Stimulated activated naive CD8-positive, alpha-beta T cell treated with anti-CD3 and anti-CD28 coated beads, Interleukin-15, Interleukin-2, amounts not matched to agents 100 U/mL and 50 U/mL, for 24 hours (primary cell): ENCODE data around the gene C17orf107.

Experiments used
- ATAC-seq: fragments of 150-1000 bp; cut with Tn5 transposase; one replicate; pipeline ENCODE4 v1.10.0; 2021
- DNase-seq: peaks from one replicate; pipeline ENCODE4 v3.0.0; 2021

The C17orf107 gene

DNA sequence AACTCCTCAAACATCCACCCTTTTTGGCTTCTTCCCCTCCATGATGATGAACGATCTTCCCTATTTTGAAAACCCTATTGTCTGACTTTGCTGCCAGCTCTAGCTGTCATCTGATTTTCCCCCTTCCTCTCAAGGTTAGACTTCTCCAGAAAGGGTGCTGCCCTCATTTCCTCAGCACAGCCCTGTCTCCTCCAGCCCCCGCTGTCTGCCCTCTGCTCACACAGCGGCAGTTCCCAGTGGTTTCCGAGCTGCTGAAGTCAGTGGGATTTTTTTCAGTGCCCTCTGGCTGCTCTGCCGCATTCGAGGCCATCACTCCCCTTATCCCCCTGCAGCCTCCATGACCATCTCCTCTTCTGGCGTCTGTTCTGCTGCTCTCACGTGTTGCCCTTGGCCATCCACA, 26.6 kb upstream of the C17orf107 start:
- ATAC-seq (no peak), DNase-seq (no peak)

DNA sequence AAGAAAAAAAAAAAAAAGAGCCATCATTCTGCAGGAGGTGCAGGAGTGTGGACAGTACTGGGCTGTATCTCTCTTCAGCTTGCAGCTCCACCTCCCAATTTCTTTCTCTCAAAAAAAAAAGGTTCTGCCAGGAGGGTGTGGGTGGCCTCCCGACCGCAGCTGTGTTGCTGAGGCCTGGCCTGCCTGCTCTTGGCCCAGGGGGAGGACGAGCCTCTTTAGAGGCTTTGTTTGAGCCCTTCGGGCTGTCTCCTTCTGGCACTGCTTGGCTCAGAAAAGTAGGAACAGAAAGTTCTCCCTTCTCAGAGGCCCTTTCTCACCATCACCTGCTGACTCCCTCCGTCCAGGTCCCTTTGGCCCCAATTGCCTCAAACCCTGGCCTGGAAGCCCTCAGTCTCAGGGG, 22.2 kb upstream of the C17orf107 start:
- ATAC-seq (no peak), DNase-seq (no peak)

DNA sequence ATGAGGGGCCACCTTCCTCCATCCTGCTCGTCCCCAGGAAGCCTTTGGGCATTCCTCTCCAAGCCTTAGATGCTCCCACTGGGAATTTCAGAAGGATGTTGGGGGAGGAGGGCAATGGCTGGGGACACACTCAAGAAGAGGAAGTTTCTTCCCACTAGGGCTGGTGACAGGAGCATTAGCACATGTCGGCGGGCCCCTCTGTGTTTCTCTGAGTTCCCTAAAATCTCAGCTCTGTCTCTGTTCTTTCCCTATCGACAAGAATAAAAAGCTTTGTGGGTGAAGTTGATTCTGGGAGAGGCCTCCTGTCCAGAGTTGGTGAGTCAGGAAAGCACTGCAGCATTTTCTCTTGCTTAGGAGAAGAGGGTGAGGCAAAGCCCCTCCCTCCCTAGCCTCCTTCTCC, 19.7 kb upstream of the C17orf107 start:
- ATAC-seq = no peak
- no peak for DNase-seq

DNA sequence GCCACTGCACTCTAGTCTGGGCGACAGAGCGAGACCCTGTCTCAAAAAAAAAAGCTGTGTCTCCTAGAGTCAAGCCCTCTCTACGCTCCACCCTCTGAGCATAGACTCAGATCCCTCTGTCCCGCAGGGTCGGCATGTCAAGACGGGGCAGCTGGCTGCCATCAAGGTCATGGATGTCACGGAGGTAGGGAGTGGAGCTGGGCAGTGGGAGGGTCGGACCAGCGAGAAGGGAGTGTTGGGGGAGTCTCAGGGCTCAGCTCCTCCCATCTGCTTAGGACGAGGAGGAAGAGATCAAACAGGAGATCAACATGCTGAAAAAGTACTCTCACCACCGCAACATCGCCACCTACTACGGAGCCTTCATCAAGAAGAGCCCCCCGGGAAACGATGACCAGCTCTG, 18.5 kb upstream of the C17orf107 start:
- DNase-seq (no peak), ATAC-seq (no peak)

DNA sequence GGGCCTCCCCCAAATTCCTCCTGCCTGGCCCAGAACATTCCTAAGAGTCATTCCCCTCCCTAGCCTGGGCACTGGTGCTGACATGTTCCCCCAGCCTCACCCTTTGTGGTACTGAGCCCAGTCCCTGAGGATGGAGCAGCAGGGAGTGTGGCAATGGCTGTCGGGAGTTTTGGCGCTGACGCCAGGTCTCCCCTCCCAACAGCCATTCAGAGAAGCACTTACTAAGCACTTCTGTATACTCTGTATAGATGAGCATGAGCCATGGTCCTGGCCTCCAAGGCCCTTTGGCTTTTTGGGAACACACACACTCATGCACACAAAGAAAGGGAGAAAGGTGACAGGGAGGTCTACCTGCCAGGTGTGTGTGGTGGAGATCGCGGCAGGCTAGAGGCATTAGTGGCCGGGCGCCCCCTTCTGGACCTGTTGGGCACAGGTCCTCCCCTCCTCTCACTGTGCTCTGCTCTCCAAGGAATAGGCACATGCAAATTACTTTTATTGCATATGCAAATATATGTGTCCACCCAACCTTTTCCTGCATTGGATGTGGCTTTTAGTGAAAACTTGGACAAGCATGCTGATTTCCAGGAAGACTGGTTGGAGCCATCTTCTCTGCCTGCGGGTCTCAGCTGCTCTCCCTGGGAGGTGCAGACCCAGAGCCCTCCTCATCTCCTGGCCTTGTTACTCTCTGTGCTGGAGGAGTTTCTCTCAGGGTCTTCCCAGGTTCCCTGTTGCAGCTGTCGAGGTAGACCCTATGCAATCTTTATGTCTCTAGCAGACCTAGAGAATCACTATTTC, 17.4 kb upstream of the C17orf107 start:
- ATAC-seq = peak; percentile 74
- DNase-seq = peak; percentile 76

DNA sequence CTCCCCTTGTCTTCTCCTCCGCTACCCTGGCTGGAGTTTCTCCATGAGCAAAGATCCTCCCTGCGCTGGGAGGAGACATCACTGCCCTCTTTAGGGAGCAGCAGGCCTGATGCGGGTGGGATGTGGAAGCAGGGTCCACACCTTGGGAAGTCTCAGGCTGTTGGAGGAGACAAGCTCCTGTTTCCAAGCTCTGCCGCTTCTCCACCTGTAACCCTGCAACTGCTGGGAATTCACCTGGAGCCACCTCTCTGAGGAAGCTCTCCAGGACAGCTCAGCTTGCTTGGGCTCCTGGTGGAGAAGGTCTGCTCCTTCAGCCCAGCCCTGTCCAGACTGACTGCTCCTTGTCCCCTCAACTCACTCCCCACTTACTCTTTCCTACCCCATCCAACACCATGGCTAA, 14.8 kb upstream of the C17orf107 start:
- ATAC-seq (no peak), DNase-seq (no peak)

DNA sequence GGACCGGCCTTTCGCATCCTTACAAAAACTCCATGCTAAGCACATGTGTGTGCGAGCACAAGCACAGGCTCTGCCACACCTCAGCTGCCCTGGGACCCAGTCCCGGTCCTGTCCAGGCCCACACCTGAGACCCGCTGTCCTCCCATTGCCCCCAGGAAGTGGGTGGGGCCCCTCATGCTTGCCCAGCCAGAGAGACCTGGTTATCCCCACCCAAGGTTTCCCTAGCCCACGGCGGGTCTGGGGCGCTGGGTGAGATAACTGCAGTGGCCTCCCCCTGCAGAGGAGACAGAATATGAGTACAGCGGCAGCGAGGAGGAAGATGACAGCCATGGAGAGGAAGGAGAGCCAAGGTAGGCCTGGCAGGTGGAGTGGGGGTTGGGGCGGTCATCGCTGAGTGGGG, 12.5 kb upstream of the C17orf107 start:
- no peak for DNase-seq
- ATAC-seq = no peak

DNA sequence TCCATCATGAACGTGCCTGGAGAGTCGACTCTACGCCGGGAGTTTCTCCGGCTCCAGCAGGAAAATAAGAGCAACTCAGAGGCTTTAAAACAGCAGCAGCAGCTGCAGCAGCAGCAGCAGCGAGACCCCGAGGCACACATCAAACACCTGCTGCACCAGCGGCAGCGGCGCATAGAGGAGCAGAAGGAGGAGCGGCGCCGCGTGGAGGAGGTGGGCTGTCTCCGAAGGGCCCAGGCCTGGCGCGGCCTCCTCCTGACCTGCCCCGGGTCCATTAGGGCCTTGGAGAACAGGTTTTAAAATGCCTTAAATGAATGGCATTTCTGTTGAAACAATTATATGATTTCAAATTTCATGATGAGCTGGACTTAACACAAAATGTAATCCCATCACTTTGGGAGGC, 11.8 kb upstream of the C17orf107 start:
- no peak for ATAC-seq
- DNase-seq = no peak

DNA sequence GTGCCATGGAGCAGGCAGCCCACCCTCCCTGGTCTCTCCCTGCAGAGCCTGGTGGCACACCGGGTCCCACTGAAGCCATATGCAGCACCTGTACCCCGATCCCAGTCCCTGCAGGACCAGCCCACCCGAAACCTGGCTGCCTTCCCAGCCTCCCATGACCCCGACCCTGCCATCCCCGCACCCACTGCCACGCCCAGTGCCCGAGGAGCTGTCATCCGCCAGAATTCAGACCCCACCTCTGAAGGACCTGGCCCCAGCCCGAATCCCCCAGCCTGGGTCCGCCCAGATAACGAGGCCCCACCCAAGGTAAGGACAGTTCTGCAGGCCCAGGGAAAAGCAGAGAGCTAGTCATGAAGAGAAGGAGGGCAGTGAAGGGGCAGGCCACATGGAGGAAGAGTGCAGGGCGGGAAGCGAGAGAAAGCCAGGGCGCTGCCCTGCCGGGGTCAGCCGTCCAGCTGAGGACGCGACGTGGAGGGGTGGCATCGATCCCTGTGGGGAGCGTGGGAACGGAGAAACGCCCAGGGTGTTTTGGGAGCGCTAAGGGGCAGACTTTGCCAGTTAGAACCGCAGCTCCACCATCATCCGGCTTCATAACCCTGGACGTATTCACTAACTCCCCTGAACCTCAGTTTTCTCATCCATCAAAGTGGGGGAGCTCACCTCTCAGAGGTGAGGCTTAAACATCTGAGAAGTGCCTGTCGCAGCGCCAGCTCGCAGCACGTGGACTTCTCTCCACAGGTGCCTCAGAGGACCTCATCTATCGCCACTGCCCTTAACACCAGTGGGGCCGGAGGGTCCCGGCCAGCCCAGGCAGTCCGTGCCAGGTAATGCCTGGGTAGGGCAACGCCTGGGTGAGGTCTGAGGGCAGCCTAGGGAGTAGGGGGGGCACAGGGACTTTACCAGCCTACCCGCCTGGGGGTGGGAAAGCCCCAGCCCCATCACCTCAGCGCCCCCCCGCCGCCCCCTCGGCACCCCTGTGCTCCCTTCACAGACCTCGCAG, 7.6 kb upstream of the C17orf107 start:
- DNase-seq (no peak), ATAC-seq (no peak)

DNA sequence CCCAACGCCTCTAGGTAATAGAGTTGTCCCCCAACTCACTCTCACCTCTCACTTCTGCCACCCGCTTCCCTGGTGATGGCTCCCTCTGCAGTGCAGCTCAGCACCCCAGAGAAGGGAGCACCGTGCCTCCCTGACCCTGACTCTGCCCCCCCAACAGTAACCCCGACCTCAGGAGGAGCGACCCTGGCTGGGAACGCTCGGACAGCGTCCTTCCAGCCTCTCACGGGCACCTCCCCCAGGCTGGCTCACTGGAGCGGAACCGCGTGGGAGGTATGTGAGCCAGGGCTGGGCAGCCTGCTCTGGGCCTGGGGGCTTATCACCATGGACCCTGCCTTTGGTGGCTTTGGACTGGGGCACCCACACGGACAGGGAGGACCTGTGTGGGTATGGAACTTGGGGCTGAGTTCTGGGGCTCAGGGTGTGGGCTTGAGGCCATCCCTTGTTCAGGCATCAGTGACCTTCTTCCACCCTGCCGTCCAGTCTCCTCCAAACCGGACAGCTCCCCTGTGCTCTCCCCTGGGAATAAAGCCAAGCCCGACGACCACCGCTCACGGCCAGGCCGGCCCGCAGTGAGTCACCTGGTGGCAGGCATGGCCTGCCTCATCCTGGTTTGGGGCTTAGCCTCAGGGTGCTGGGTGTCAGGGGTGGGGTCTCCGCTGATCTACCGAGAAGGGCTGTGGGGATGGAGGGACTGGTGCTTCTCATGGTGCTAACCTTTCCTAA, 6.7 kb upstream of the C17orf107 start:
- ATAC-seq = no peak
- no peak for DNase-seq

DNA sequence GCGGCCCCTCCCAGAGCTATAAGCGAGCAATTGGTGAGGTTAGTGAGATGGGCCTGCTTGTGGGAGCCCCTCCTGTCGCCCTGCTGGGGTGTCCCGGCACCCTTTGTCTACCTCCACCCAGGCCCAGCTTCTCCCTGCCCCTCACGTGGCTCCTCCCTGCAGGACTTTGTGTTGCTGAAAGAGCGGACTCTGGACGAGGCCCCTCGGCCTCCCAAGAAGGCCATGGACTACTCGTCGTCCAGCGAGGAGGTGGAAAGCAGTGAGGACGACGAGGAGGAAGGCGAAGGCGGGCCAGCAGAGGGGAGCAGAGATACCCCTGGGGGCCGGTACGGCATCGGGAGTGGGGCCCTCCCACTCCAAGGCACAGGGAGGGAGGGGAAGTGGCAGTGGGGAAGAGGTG, 6.1 kb upstream of the C17orf107 start:
- ATAC-seq = no peak
- DNase-seq = no peak

DNA sequence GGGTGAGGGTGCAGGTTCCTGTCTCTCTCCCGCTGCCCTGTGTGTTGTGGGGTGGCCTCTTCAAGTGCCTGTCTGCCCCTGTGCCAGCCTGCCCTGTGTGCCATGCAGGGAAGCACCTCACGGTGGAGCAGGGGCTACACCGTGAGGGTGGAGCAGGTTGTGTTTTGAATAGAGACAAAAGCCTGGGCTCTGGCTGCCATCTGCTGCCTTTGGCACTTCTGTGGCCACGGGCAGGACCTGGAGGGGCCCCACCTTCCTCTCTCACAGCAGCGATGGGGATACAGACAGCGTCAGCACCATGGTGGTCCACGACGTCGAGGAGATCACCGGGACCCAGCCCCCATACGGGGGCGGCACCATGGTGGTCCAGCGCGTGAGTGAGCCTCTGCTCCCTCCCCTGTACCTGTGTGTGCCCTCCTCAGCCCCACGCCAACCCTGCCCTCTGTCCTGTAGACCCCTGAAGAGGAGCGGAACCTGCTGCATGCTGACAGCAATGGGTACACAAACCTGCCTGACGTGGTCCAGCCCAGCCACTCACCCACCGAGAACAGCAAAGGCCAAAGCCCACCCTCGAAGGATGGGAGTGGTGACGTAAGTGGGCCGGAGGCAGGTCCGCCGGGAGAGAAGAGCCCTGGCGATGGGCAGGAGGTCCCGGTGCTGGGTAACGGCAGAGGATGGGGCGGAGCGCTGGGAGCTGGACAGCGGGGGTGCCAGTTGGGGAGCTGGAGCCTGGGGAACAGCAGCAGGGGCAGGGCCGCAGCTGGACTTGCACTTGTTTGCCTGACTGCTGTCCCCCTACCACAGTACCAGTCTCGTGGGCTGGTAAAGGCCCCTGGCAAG, 5.4 kb upstream of the C17orf107 start:
- DNase-seq (no peak), ATAC-seq (no peak)

DNA sequence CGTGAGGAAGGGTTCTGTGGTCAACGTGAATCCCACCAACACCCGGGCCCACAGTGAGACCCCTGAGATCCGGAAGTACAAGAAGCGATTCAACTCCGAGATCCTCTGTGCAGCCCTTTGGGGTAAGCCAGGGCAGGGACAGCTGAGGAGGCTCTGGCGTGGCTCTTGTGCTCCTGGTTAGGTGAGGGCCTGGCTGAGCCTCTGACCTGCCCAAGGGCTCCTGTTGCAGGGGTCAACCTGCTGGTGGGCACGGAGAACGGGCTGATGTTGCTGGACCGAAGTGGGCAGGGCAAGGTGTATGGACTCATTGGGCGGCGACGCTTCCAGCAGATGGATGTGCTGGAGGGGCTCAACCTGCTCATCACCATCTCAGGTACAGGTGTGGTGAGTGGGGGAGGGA, 4.2 kb upstream of the C17orf107 start:
- no peak for ATAC-seq
- no peak for DNase-seq

DNA sequence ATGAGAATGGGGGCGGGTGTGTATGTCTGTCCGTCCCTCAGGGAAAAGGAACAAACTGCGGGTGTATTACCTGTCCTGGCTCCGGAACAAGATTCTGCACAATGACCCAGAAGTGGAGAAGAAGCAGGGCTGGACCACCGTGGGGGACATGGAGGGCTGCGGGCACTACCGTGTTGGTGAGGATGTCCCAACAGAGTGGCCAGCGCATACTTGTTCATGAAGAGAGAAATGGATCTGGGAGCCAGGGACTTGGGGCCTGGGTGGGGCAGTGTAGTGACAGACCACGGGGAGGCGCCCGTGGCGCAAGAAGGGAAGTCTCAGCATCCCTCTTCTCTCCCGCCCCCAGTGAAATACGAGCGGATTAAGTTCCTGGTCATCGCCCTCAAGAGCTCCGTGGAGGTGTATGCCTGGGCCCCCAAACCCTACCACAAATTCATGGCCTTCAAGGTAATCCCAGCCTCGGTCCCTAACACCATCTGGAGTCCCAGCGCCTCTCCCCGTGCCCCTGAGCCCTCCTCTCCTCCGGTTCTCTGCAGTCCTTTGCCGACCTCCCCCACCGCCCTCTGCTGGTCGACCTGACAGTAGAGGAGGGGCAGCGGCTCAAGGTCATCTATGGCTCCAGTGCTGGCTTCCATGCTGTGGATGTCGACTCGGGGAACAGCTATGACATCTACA, 3.5 kb upstream of the C17orf107 start:
- DNase-seq = no peak

DNA sequence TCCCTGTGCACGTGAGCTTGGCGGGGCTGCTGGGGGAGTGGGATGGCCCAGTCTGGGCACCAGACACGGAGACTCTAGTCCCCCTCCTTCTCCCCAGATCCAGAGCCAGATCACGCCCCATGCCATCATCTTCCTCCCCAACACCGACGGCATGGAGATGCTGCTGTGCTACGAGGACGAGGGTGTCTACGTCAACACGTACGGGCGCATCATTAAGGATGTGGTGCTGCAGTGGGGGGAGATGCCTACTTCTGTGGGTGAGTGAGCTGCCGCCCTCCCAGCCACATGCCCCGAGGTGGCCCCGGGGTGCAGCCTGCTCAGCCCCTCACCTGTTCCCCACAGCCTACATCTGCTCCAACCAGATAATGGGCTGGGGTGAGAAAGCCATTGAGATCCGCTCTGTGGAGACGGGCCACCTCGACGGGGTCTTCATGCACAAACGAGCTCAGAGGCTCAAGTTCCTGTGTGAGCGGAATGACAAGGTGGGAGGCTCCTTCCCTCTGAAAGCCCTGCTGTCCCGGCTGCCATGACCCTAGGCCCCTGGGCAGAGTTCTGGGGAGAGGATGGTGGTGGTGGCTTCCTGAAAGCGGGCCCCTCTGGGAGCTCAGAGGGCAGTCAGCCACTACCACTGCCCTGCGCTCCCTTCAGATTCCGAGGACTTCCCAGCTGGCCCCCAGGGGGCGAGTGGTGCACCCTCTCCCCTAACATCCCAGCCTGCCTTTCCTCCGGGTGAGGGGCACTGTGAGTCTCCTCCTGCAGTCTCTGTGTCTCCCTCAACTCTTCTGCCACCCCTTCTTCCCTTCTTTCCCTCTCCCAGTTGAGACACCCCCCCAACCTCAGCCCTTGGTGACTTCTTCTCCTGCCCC, 2.8 kb upstream of the C17orf107 start:
- ATAC-seq (no peak), DNase-seq (no peak)

More for the DNA sequence above, 3.5 kb upstream of the C17orf107 start:
- no peak for ATAC-seq

DNA sequence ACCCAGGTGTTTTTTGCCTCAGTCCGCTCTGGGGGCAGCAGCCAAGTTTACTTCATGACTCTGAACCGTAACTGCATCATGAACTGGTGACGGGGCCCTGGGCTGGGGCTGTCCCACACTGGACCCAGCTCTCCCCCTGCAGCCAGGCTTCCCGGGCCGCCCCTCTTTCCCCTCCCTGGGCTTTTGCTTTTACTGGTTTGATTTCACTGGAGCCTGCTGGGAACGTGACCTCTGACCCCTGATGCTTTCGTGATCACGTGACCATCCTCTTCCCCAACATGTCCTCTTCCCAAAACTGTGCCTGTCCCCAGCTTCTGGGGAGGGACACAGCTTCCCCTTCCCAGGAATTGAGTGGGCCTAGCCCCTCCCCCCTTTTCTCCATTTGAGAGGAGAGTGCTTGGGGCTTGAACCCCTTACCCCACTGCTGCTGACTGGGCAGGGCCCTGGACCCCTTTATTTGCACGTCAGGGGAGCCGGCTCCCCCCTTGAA, 2.1 kb upstream of the C17orf107 start:
- ATAC-seq = no peak

DNA sequence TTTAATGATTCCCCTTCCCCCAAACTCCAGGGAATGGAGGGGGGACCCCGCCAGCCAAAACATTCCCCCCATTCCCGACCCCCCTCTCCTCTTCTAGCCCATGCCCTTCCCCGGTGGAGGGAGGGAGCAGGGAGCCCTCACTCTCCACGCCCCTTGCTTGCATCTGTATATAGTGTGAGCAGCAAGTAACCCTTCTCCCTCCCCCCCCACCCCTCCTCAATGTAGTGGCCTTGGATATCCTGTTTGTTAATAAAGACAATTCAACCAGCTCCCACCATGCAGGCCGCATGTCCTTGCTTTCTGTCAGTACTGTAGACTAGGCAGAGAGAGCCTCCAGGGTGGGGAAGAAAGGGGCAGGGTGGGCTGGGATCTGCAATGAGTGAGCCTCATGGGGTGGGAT, 1.6 kb upstream of the C17orf107 start:
- ATAC-seq (no peak), DNase-seq (no peak)

More for the DNA sequence above, 2.1 kb upstream of the C17orf107 start:
- DNase-seq = no peak

DNA sequence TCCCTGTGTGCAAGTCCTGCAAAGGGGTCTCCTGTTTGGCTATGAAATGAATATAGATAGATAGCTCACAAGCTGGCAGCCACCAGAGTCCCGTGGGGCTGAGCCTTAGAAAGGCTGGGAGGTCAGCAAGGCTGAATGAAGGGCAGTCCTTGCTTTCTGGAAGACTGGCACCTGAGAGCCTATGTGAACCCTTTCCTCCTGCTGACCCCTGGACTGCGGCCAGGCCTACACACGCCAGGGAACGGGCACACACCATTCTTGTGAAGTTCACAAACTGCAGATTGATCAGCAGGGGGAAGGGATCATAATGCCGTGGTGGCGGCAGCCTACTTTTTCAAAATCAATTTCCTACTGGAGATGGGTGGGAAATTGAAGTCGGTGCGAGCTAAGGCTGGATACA, 985 bp upstream of the C17orf107 start:
- DNase-seq = no peak
- no peak for ATAC-seq

DNA sequence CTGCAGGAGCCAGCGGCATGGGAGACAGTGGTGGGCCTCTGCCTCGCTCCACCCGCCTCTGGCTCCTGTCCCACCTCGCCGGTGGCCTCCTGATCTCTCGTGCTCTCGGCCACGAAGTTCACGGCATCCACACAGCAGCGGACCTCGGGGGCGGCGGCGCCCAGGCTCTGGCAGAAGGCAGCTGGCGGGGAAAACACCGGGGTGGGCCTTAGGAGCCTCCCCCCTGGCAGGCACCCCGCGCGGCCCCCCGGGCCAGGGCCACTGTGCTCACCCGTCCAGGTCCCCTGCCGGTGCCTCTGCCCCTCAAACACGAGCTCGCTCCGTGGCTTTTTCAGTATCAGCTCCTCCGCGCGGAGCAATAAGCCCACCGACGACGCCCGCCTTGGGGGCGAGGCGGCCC, 409 bp upstream of the C17orf107 start:
- DNase-seq (no peak), ATAC-seq (peak; percentile 5)
